GM12874 (cell line): Measurements from ENCODE around the gene MPDZ.

ENCODE experiments used
- TF ChIP-seq, protein P1 (sequence below): IDR thresholded peaks from 2 replicates; pipeline ENCODE4 v1.5.1; 2011; ENCODE audit warnings: low read depth, mild to moderate bottlenecking, control low read depth, low read length, moderate library complexity; ENCODE audit not compliant: insufficient read depth

The MPDZ gene

GRCh38 chr9:13175732-13176131 lies 103.8 kb downstream of the MPDZ start:
- TF ChIP-seq, protein P1, sequence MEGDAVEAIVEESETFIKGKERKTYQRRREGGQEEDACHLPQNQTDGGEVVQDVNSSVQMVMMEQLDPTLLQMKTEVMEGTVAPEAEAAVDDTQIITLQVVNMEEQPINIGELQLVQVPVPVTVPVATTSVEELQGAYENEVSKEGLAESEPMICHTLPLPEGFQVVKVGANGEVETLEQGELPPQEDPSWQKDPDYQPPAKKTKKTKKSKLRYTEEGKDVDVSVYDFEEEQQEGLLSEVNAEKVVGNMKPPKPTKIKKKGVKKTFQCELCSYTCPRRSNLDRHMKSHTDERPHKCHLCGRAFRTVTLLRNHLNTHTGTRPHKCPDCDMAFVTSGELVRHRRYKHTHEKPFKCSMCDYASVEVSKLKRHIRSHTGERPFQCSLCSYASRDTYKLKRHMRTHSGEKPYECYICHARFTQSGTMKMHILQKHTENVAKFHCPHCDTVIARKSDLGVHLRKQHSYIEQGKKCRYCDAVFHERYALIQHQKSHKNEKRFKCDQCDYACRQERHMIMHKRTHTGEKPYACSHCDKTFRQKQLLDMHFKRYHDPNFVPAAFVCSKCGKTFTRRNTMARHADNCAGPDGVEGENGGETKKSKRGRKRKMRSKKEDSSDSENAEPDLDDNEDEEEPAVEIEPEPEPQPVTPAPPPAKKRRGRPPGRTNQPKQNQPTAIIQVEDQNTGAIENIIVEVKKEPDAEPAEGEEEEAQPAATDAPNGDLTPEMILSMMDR: no peak

GRCh38 chr9:13174906-13175639 lies 104.4 kb downstream of the MPDZ start:
- TF ChIP-seq, protein P1: no peak

DNA sequence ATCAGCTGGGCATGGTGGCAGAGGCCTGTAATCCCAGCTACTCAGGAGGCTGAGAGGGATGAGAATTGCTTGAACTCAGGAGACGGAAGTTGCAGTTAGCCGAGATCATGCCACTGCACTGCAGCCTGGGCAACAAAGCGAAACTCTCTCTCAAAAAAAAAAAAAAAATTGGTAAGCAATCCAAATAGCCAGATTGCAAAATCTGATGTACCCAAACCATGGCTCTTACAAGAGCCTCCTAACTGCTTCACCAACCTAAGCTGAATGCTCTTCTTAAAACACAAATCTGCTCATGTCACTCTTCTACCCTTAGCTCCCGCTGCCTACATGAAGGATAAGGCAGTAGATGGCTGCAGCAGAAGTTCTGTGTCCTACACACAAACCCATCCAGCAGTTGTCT lies 105.9 kb downstream of the MPDZ start:
- TF ChIP-seq, protein P1: no peak

DNA sequence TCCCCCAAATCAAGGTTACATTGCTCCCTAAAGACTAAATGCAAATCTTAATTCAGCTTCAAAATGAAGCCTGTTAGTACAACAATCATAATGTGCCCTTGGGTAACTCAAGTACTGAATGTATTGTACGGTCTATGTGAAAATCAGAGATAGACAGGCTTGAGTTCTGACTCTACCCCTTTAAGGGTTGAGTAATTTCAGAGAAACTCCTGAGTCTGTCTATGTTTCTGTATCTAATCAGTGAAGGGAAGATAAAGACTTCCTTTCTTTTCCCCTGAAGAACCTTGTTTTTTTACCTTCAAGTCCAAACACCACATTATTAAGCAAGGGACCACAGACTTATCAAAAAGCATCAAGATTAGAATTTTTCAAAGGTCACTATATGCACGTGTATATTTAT lies 108.2 kb downstream of the MPDZ start:
- TF ChIP-seq, protein P1: no peak

DNA sequence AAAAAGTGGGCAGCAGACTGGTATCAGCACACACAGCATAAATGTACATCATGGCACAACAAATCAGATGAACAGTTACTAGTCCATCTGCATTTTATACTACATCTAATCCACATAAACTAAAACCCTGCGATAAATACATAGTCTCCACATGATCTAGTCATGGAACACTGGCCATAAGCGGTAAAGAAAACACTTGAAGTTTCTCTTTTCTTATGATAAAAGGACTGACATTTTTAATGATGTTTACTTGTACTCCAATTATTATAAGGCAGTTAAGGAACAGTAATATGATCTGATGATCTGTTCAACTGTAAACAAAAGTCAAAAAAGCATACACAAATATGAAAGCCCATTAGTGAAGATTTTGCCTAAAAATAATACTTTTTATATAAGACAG lies 112.5 kb downstream of the MPDZ start:
- TF ChIP-seq, protein P1: no peak

GRCh38 chr9:13165956-13166355 lies 113.5 kb downstream of the MPDZ start:
- TF ChIP-seq, protein P1: no peak

GRCh38 chr9:13165236-13165945 lies 114.1 kb downstream of the MPDZ start:
- TF ChIP-seq, protein P1: no peak
